Stimulated activated naive CD8-positive, alpha-beta T cell treated with anti-CD3 and anti-CD28 coated beads, Interleukin-15, Interleukin-2, amounts not matched to agents 100 U/mL and 50 U/mL, for 24 hours (primary cell): ENCODE data around the gene PPFIA4.

ENCODE experiments used
- ATAC-seq: fragments of 150-1000 bp; cut with Tn5 transposase; one replicate; pipeline ENCODE4 v1.10.0; 2021
- DNase-seq: peaks from one replicate; pipeline ENCODE4 v3.0.0; 2021

The PPFIA4 gene

GRCh38 chr1:203040513-203041275 lies 14.4 kb downstream of the PPFIA4 start:
- ATAC-seq = no peak

DNA sequence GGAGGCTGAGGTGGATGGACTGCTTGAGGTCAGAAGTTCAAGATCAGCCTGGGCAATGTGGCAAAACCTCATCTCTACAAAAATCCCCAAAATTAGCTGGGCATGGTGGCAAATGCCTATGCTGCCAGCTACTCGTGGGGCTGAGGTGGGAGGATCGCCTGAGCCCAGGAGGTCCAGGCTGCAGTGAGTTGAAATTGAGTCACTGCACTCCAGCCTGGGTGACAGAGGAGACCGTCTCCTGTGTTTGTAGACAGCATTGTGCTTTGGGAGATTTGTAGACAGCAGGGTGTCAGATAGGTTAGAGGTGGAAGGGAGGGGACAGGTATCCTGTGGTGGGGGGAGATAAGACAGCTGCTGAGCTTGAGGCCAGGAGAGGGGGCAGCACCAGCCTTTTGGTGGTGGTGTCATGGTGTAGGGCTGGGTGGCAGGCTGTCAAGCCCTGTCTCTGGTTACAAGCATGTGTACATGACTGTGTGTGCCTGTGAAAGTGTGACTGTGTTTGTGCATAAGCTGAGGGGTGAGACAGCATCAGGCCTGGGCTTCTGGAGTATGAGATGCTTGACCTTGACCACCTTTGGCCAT lies 15.2 kb downstream of the PPFIA4 start:
- DNase-seq (no peak), ATAC-seq (no peak)

More at GRCh38 chr1:203040513-203041275, 14.4 kb downstream of the PPFIA4 start:
- no peak for DNase-seq

DNA sequence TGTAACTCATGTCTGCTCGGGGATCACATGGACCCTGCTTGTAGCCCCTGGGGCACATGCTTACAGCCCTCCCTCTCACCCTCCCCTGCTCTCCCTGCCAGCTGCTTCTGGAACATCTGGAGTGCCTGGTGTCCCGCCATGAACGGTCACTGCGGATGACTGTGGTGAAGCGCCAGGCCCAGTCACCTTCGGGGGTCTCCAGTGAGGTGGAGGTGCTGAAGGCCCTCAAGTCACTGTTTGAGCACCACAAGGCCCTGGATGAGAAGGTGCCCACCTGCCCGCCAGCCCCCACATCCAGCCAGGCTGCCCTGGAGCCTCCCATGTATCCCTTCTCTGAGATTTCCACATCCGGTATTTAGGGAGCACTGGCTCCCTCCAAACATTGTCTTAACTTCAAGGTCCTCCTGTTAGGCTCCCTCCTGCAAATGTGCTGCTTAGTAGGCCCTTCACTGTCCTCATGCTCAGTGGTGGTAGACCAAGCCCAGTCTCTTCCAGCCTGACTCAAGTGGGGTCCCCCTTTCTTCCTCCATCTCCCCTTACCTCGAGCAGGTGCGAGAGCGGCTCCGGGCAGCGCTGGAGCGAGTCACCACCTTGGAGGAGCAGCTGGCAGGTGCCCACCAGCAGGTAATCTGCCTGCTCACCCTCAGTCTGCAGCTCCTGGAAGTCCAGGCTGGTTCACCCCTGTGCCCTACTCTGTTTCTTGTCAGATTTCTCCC lies 17.7 kb downstream of the PPFIA4 start:
- no peak for DNase-seq
- ATAC-seq = no peak

GRCh38 chr1:203044546-203045250 lies 18.4 kb downstream of the PPFIA4 start:
- DNase-seq (no peak), ATAC-seq (no peak)

GRCh38 chr1:203045336-203045735 lies 19.0 kb downstream of the PPFIA4 start:
- DNase-seq (no peak), ATAC-seq (no peak)

GRCh38 chr1:203045821-203046594 lies 19.7 kb downstream of the PPFIA4 start:
- ATAC-seq = no peak
- DNase-seq = no peak

DNA sequence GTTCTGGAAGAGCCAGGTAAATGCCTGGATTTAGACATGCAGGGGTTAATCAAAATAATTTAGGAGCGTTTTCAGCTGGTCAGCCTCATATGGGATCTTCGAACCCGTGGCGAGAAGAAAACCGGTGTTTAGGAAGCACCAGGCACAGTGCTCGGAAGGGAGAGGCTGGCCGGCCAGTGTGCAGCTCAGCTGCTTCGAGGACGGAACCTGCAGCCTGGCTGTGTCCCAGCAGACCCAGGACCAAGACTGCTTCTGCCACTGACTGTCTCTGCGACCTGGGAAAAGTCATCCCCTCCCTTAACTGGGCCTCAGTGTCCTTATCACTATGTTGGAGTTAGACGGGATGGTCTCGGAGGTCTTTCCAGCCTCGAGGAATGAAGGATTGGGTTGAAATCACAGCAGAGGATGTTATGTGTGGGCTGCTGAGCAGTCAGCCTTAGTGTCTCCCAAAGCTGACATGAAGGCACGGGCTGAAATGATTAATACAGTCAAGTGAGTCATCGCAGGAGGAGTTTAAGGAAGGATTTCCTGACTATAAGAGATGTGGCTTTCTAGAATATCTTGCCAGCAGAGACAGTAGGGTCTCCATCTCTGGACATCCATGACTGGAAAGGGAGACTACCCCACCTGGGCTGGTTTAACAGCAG lies 20.8 kb downstream of the PPFIA4 start:
- ATAC-seq (no peak), DNase-seq (no peak)

- ATAC-seq (no peak), DNase-seq (no peak)
These were observed 21.8 kb downstream of the PPFIA4 start for GRCh38 chr1:203048086-203048485.

- DNase-seq (no peak), ATAC-seq (no peak)
These were observed 22.3 kb downstream of the PPFIA4 start for GRCh38 chr1:203048555-203049051.

- ATAC-seq (no peak), DNase-seq (no peak)
These were observed 22.8 kb downstream of the PPFIA4 start for GRCh38 chr1:203049077-203049476.

GRCh38 chr1:203049576-203050180 lies 23.4 kb downstream of the PPFIA4 start:
- DNase-seq (no peak), ATAC-seq (no peak)

DNA sequence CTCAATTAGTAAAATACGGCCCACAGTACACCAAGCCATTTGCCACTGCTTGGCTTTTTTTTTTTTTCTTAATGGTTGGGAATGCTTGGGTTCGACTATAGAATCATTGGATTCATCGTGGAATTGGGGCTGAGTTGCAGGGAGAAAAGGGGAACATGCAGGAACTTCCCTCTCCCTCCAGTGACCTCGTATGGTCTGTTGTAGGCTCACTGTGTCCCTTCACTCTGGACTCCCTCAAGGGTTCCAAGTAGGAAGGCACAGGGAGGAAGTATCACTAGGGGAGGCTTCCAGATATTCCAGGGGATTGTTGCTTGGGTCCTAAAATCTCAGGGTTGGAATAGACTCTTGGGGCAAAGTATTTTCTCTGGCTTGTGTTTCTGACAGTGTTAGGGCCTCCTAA lies 24.5 kb downstream of the PPFIA4 start:
- no peak for DNase-seq
- ATAC-seq = no peak

- ATAC-seq (no peak), DNase-seq (no peak)
These were observed 25.6 kb downstream of the PPFIA4 start for GRCh38 chr1:203051841-203052324.

GRCh38 chr1:203052601-203053000 lies 26.3 kb downstream of the PPFIA4 start:
- DNase-seq (no peak), ATAC-seq (no peak)

DNA sequence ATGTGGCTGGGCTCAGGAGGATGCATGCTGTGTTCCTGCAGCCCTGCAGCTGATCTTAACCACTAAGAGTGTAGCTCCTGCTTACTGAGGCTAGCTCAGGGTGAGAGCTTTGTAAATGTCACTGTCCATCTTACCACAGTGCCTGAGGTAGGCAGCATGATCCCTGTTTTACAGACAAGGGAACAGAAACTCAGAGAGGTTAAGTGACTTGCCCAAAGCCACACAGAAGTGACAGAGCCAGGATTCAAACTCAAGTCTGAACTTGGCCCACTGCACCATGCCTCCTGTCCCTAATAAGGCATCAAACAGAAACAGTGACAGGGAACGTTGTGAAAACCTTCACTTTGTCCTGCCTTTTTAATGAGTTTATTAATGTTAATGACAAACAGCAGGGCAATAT lies 27.9 kb downstream of the PPFIA4 start:
- DNase-seq = no peak
- no peak for ATAC-seq

DNA sequence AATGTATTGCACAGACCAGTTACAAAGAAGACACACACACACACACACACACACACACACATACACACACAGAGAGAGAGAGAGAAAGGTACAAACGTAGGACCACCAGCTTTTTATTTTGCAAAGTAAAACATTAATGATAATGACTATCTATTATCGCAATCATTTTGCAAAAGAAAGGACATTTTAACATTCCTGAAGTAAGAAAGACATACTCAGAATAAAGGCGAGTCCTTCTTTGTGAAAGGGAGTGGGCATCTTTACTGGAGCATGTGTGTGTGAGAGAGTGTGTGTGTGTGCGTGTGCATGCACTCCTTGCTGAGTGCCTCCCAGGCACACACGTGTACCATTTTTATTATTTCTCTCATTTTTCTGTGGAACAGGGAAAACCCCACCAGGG lies 28.4 kb downstream of the PPFIA4 start:
- ATAC-seq = no peak
- DNase-seq = no peak

DNA sequence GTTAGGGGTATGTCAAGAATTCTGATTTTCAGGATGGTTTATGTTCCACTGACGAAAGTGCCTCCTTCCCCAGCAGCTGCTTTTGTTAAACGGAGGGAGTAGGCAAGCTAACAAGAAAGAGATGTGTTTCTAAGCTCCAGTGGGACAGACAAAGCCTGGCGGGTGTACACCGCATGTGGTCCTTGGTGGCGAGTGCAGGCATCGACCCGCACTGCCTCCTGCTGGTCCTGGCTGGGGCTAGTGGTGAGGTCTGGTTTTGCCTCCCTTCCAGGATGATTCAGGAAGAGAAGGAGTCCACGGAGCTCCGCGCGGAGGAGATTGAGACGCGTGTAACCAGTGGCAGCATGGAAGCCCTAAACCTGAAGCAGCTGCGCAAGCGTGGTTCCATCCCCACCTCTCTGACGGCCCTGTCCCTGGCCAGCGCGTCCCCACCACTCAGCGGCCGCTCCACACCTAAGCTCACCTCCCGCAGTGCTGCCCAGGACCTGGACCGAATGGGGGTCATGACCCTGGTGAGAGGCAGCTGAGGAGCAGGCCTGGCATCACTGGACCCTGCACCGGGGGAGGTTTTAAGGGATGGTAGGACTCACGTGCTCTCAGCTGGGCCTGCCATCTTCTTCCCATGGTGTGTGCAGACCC lies 29.0 kb downstream of the PPFIA4 start:
- ATAC-seq = no peak

GRCh38 chr1:203056012-203056411 lies 29.7 kb downstream of the PPFIA4 start:
- no peak for DNase-seq
- ATAC-seq = no peak

More for the DNA sequence above, 29.0 kb downstream of the PPFIA4 start:
- no peak for DNase-seq

GRCh38 chr1:203056516-203056915 lies 30.2 kb downstream of the PPFIA4 start:
- ATAC-seq (no peak), DNase-seq (no peak)
